ENCODE results near the gene MCF2L2. TPM values are rescaled to one million over a fixed set of nuclear protein-coding genes. Genes with fewer than 3 reads are reported as not detected.
"Not testable (repeated sequence)": the region's sequence is repeated elsewhere in the genome, so short reads cannot be mapped to it uniquely, and the experiment has no call there.

The MCF2L2 gene, protein sequence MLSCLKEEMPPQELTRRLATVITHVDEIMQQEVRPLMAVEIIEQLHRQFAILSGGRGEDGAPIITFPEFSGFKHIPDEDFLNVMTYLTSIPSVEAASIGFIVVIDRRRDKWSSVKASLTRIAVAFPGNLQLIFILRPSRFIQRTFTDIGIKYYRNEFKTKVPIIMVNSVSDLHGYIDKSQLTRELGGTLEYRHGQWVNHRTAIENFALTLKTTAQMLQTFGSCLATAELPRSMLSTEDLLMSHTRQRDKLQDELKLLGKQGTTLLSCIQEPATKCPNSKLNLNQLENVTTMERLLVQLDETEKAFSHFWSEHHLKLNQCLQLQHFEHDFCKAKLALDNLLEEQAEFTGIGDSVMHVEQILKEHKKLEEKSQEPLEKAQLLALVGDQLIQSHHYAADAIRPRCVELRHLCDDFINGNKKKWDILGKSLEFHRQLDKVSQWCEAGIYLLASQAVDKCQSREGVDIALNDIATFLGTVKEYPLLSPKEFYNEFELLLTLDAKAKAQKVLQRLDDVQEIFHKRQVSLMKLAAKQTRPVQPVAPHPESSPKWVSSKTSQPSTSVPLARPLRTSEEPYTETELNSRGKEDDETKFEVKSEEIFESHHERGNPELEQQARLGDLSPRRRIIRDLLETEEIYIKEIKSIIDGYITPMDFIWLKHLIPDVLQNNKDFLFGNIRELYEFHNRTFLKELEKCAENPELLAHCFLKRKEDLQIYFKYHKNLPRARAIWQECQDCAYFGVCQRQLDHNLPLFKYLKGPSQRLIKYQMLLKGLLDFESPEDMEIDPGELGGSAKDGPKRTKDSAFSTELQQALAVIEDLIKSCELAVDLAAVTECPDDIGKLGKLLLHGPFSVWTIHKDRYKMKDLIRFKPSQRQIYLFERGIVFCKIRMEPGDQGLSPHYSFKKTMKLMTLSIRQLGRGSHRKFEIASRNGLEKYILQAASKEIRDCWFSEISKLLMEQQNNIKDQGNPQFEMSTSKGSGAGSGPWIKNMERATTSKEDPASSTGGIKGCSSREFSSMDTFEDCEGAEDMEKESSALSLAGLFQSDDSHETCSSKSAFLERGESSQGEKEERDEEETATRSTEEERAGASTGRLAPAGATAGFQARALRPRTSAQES
- 1 to 10 TPM; 6.5 to 8.2 TPM for total RNA-seq

DNA sequence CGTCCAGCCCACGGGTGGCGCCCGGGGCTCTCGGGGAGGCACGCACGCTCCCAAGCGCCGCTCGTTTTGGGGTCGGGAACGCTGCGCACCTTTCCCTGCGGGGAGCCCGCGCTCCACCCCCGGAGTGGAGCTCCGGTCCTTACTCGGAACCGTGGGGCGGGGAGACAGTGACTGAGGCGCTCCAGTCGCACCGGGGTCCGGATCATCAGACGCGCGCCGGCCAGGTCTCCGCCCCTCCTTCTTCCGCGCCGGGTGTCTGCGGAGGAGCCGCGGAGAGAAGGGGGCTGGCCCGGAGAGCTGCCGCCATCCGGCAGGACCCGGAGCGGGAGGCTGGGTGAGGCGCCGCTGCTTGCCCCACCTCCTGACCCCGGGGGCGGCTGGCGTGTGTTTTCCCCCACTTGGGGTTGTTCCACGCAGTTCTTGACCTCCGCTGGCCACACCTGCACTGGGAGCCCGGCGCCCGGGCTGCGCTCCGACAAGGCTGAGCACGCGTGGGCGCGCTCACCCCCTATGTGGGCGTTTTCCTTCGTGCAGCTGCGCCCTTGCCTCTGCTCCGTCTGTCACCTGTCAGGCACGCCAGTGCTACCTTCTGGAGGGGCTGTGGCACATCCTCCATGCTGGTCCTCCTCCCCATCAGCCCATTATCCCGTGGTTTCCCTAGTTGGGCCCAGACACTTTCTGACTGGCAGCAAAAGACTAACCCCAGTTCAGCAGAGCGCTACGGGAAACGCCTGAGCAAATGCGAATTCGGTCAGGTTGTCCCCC is at the start of gene MCF2L2:
TSS of gene MCF2L2 (minus strand) at position 173 of the 765 bp plus-strand sequence. CDS start 642 bp downstream, outside the sequence.
- DNase-seq: peak; percentile 87
- peak; percentile 94 for ATAC-seq (ENCODE audit: low read depth)
- POLR2A ChIA-PET: interaction anchor here (1.0 to 1.8 kb wide), 4 partner anchors 19 to 329 kb away, joined by 4 to 6 read pairs (median 5); partner anchors contain the start of genes MCCC1 and YEATS2
- peaks cover 5% of the 10 kb centered on the region for H3K36me3 Mint-ChIP-seq
- H3K4me3 Mint-ChIP-seq: peak within 1 kb of the TSS; percentile 94
- H3K9me3 Mint-ChIP-seq: no peaks in the 10 kb centered on the region
- H3K27me3 Mint-ChIP-seq: peaks cover 5% of the 10 kb centered on the region
- peaks cover 28% of the 10 kb centered on the region for H3K4me1 Mint-ChIP-seq
- H3K27ac Mint-ChIP-seq: peak within 1 kb of the TSS; percentile 84

DNA sequence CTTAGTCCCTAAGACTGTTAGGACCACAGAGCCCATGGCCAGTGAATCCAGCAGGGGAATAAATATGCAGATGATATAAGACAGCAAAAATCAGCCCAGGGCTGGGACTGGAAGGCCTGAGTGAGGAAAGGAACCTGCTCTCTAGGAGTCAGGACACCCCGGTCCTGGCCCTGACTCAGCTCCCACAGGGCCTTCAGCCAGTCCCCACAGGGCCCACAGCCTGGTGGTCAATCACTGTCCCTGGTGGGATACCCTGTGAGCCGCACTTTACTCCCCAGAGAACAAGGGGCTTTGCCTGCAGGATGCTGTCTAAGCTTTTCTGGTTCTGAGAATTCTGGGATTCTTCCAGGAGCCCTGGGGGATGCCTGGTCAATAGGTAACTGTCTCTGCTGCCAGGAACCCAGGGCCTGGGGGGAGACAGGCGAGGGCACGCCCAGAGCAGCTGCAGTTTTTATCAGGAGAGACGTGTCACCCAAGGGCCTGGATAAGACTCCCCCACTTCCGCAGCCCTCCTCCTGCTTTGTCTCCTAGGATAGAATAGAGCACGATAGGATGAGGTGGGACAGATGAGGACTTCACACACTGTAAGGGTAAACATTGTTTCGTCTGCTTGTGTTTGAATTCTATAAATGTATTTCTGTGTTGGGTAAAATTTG is 49.5 kb upstream of the MCF2L2 start:
- DNase-seq (no peak), ATAC-seq (ENCODE audit: low read depth) (no peak)
- Mint-ChIP-seq H3K4me3 (no peak overlapping the region), H3K4me1 (peaks cover 4% of the 10 kb centered on the region), H3K9me3 (no peaks in the 10 kb centered on the region), H3K36me3 (no peaks in the 10 kb centered on the region), H3K27me3 (peaks cover 5% of the 10 kb centered on the region), H3K27ac (no peak overlapping the region)
- POLR2A ChIA-PET: no interaction called here

DNA sequence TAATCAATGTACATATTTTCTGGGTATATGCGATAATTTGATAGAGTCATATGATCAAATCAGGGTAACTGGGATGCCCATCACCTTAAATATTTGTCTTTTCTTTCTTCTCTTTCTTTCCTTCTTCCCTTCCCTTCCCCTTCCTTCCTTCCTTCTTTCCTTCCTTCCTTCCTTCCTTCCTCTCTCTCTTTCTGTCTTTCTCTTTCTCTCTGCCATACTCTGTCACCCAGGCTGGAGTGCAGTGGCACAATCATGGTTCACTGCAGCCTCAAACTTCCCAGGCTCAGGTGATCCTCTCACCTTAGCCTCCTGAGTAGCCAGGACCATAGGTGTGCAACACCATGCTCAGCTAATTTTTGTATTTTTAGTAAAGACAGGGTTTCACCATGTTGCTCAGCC is 47.3 kb upstream of the MCF2L2 start:
- not testable (repeated sequence) for H3K27me3 Mint-ChIP-seq; H3K9me3 Mint-ChIP-seq; H3K36me3 Mint-ChIP-seq; DNase-seq; H3K4me1 Mint-ChIP-seq; H3K4me3 Mint-ChIP-seq; ATAC-seq (ENCODE audit: low read depth); H3K27ac Mint-ChIP-seq
- POLR2A ChIA-PET: interaction anchor here (1.2 kb wide), 1 partner anchor 78 kb away, joined by 3 read pairs; no protein-coding TSS in a partner anchor

DNA sequence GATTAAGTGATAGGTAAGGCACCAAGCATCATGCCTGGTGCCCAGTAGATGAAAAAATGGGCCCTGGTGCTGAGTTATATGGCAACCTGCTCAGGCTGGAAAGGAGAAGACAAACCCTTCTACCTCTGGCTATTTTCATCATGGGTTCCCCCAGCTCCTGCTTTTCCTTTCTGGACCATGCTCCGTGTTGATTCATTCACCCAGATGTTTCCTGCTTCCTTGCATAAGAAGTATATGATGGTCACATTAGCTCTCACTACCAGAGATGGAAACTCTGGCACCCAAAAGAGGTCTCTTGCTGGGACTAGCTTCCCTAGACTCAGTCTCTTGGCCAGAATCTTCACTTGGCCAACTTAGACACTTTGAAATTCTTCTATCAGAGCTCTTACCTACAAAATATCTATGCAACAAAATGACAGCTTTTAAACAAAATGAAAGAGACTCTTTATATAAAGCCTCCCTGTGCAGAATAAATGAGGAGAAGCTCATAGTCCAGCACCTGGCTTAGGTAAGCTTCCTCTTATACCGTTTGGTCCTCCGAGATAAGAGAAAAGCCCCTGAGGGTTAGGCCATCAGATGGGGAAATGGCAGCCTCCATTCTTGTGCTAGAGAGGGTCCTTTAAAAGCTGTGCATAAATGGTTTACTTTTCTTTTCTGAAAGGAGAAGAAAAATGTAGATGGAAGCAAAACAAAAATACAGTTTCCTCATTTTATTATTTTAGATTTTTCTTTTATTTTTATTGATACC is 46.8 kb upstream of the MCF2L2 start:
- POLR2A ChIA-PET: interaction anchor here (1.2 kb wide), 1 partner anchor 78 kb away, joined by 3 read pairs; no protein-coding TSS in a partner anchor
- no peaks in the 10 kb centered on the region for H3K9me3 Mint-ChIP-seq
- H3K36me3 Mint-ChIP-seq: no peaks in the 10 kb centered on the region
- H3K4me1 Mint-ChIP-seq: peaks cover 1% of the 10 kb centered on the region
- no peak overlapping the region for H3K27ac Mint-ChIP-seq
- DNase-seq (no peak), ATAC-seq (ENCODE audit: low read depth) (no peak)
- H3K27me3 Mint-ChIP-seq: peaks cover 4% of the 10 kb centered on the region
- no peak overlapping the region for H3K4me3 Mint-ChIP-seq

DNA sequence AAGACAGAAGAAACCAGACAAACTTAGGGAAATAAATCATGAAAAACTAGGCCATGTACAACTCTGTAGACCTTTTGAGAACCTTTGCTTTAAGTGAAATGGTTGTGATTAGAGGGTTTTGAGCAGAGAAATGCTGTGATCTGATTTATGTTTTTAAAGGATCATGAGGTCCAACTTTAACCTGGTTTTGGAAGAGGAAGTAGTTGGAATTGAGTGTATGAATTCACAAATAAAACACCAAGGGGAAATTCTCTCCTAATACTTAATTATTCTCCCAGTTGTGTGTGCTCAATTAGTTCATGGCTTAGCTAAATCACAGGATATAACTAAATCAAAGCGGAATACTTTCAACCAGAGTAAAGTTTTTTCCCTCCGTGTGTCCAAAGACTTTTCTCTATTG is 45.5 kb upstream of the MCF2L2 start:
- Mint-ChIP-seq H3K4me1 (peaks cover 5% of the 10 kb centered on the region), H3K27ac (no peak overlapping the region), H3K9me3 (no peaks in the 10 kb centered on the region), H3K27me3 (peaks cover 4% of the 10 kb centered on the region), H3K36me3 (no peaks in the 10 kb centered on the region), H3K4me3 (no peak overlapping the region)
- POLR2A ChIA-PET: no interaction called here
- ATAC-seq (ENCODE audit: low read depth) (no peak), DNase-seq (no peak)

DNA sequence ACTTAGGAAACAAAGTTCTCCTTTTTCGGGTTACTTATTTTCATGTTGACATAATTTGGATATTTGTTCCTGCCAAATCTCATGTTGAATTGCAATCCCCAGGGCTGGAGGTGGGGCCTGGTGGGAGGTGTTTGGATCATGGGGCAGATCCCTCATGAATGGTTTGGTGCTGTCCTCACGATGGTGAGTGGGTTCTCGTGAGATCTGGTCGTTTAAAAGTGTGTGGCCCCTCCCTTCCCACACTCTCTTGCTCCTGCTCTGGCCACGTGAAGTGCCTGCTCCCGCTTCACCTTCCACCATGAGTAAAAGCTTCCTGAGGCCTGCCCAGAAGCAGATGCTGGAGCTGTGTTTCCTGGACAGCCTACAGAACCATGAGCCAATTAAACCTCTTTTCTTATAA is 43.7 kb upstream of the MCF2L2 start:
- H3K4me1 Mint-ChIP-seq: peaks cover 9% of the 10 kb centered on the region
- H3K9me3 Mint-ChIP-seq: no peaks in the 10 kb centered on the region
- POLR2A ChIA-PET: no interaction called here
- no peak overlapping the region for H3K27ac Mint-ChIP-seq
- no peak for ATAC-seq (ENCODE audit: low read depth)
- no peak for DNase-seq
- peaks cover 4% of the 10 kb centered on the region for H3K27me3 Mint-ChIP-seq
- H3K4me3 Mint-ChIP-seq: no peak overlapping the region
- no peaks in the 10 kb centered on the region for H3K36me3 Mint-ChIP-seq

DNA sequence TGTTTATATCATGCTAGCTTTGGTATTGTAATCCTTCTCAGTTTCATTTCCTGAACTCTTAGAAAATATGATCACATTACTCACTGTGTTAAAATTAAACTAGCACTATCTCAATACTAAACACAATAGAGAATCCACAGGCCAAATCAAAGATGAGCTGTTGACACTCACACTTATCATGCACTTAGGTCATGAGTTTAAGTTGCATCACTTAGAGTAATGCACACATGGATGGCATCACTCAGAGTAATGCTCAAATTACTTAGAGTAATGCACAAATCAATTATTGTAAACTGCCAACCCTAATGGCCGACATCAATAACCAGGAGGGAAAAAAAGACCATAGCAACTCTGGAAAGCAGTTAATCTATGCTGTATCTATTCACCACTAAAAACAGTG is 40.0 kb upstream of the MCF2L2 start:
- peaks cover 8% of the 10 kb centered on the region for H3K4me1 Mint-ChIP-seq
- no peak overlapping the region for H3K27ac Mint-ChIP-seq
- no peak for ATAC-seq (ENCODE audit: low read depth)
- peaks cover 5% of the 10 kb centered on the region for H3K27me3 Mint-ChIP-seq
- no peaks in the 10 kb centered on the region for H3K9me3 Mint-ChIP-seq
- H3K36me3 Mint-ChIP-seq: no peaks in the 10 kb centered on the region
- DNase-seq: no peak
- H3K4me3 Mint-ChIP-seq: no peak overlapping the region
- POLR2A ChIA-PET: no interaction called here

DNA sequence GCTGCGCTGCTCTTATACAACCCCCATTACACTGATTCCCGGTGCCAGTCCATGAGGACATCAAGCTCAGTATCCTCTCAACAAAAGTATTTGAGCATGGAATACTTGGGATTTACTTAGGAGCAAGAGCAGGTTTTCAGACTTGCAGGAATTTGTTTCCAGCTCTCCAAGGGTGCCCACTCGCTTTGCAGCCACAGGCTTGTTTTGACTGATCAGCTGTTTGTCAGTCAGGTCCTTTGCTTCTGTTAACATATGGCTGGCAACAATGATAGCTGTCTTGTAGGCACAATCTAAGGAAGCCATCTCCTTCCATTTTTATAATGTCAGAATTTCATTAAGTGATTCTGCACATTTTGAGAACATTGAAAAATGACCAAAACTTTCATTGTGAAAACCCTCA is 38.2 kb upstream of the MCF2L2 start:
- Mint-ChIP-seq H3K27ac (no peak overlapping the region), H3K4me1 (peaks cover 8% of the 10 kb centered on the region), H3K27me3 (peaks cover 5% of the 10 kb centered on the region), H3K36me3 (no peaks in the 10 kb centered on the region), H3K9me3 (no peaks in the 10 kb centered on the region), H3K4me3 (no peak overlapping the region)
- DNase-seq: no peak
- no peak for ATAC-seq (ENCODE audit: low read depth)
- POLR2A ChIA-PET: no interaction called here

DNA sequence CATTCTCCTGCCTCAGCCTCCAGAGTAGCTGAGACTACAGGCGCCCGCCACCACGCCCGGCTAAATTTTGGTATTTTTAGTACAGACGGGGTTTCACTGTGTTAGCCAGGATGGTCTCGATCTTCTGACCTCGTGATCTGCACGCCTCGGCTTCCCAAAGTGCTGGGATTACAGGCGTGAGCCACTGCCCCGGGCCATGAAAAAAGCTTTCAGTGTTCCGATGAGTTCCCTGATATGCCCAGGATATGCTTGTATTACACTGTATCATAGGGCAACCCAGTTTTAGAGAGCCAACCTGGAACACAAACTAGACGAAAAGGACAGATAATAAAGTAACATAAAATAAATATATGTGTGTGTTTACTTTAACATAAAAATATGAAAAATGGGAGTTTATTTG is 37.3 kb upstream of the MCF2L2 start:
- not testable (repeated sequence) for H3K4me3 Mint-ChIP-seq; H3K4me1 Mint-ChIP-seq; H3K36me3 Mint-ChIP-seq; DNase-seq; H3K9me3 Mint-ChIP-seq; H3K27ac Mint-ChIP-seq; ATAC-seq (ENCODE audit: low read depth); H3K27me3 Mint-ChIP-seq
- POLR2A ChIA-PET: interaction anchor here (0.6 kb wide), 1 partner anchor 263 kb away, joined by 4 read pairs; no protein-coding TSS in a partner anchor

DNA sequence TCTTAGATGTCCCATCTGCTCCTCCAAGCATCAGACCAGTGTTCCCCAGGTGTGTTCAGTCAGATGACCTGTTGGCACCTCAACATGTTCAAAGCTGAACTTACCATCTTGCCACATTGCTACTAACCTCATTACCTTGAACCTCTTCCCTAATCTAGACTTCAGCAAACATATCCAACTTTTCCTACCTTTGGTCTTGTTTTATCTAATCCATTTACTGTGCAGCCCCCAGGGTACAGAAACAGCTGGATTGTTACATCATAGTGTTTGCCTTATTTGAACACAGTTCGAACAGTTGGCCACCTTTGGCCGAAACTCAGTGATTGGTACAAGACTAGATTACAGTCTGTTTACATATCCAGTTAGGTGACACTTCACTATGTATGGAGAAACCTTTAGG is 36.1 kb upstream of the MCF2L2 start:
- Mint-ChIP-seq H3K9me3 (no peaks in the 10 kb centered on the region), H3K36me3 (no peaks in the 10 kb centered on the region), H3K4me1 (peaks cover 8% of the 10 kb centered on the region), H3K4me3 (no peak overlapping the region), H3K27me3 (peaks cover 5% of the 10 kb centered on the region), H3K27ac (no peak overlapping the region)
- DNase-seq (no peak), ATAC-seq (ENCODE audit: low read depth) (no peak)
- POLR2A ChIA-PET: no interaction called here

DNA sequence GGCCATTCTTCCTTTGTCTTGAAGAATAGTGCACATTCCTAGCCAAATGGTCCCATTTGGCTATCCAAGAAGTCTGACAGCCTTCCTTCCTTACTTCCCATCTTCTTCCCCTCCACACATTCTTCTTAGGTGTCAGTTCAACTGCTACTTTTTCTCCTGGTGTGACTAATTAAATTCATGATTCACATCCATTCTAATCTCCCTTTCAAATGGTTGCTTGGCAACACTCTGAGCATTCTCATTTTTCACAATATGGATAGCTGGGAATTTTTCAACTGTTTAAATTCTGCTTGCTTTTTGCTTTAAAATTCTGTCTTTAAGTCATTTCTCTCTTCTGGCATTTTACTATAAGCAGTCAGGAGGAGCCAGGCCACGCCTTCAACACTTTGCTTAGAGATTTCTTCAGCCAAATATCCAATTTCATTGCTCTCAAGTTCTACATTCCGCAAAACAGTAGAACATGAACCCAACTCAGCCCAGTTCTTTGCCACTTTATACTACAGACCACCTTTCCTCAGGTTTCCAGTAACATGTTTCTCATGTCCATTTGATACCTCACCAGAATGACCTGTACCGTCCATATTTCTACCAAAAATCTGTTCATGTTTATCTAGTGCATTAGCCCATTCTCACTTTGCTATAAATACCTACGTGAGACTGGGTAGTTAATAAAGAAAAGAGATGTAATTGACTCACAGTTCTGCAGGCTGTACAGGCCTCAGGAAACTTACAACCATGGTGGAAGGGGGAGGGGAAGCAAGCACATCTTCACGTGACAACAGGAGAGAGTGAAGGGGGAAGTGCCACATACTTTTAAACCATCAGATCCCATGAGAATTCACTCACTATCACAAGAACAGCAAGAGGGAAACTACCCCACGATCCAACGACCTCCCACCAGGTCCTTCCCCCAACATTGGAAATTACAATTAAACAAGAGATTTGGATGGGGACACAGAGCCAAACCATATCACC is 31.9 kb upstream of the MCF2L2 start:
- ATAC-seq (ENCODE audit: low read depth) (no peak), DNase-seq (no peak)
- H3K9me3 Mint-ChIP-seq: no peaks in the 10 kb centered on the region
- no peaks in the 10 kb centered on the region for H3K4me1 Mint-ChIP-seq
- H3K27me3 Mint-ChIP-seq: peaks cover 2% of the 10 kb centered on the region
- peaks cover 1% of the 10 kb centered on the region for H3K36me3 Mint-ChIP-seq
- POLR2A ChIA-PET: no interaction called here
- H3K27ac Mint-ChIP-seq: no peak overlapping the region
- no peak overlapping the region for H3K4me3 Mint-ChIP-seq

Data from activated naive CD8-positive, alpha-beta T cell treated with anti-CD3 and anti-CD28 coated beads, Interleukin-2, amount 10 ng/mL, durations not matched to agents 7 days and 5 days (primary cell).